Mammary epithelial cell (primary cell): ENCODE results near the gene PHKG1.

Experiments
- EZH2 ChIP-seq: IDR thresholded peaks from 2 replicates; pipeline ENCODE4 v1.6.1; 2012; ENCODE audit warnings: low read length, inconsistent platforms, borderline replicate concordance
- TF ChIP-seq, protein P1 (sequence below), 2 donors: IDR thresholded peaks in 1 of 2; conservative IDR thresholded peaks in 1 of 2; 2 replicates each; pipeline ENCODE4 v1.5.1; 2011 to 2012; ENCODE audit warnings: inconsistent platforms in 2 of 2, low read length in 2 of 2, mild to moderate bottlenecking in 2 of 2, control low read depth in 1 of 2, low read depth in 1 of 2; ENCODE audit not compliant: insufficient read depth in 1 of 2; ENCODE audit errors: extremely low read depth in 1 of 2

- TF ChIP-seq, protein P1, sequence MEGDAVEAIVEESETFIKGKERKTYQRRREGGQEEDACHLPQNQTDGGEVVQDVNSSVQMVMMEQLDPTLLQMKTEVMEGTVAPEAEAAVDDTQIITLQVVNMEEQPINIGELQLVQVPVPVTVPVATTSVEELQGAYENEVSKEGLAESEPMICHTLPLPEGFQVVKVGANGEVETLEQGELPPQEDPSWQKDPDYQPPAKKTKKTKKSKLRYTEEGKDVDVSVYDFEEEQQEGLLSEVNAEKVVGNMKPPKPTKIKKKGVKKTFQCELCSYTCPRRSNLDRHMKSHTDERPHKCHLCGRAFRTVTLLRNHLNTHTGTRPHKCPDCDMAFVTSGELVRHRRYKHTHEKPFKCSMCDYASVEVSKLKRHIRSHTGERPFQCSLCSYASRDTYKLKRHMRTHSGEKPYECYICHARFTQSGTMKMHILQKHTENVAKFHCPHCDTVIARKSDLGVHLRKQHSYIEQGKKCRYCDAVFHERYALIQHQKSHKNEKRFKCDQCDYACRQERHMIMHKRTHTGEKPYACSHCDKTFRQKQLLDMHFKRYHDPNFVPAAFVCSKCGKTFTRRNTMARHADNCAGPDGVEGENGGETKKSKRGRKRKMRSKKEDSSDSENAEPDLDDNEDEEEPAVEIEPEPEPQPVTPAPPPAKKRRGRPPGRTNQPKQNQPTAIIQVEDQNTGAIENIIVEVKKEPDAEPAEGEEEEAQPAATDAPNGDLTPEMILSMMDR (conservative IDR thresholded peaks at IDR 0.05 in 1 of 2, IDR thresholded peaks at IDR 0.05 in 1 of 2; ENCODE audit: extremely low read depth in 1 of 2, insufficient read depth in 1 of 2, low read depth in 1 of 2, low read length in 2 of 2) = no peak
- TF ChIP-seq EZH2 = no peak
Measured at GRCh38 chr7:56099653-56100052, 6.9 kb upstream of the PHKG1 start.
